ENCODE measurements around the gene PRKCA. TPM values are rescaled to one million over a fixed set of nuclear protein-coding genes. Genes with fewer than 3 reads are reported as not detected.

The PRKCA gene
- total RNA-seq, 1 experiment from 2014 or later: 29.6 TPM

DNA sequence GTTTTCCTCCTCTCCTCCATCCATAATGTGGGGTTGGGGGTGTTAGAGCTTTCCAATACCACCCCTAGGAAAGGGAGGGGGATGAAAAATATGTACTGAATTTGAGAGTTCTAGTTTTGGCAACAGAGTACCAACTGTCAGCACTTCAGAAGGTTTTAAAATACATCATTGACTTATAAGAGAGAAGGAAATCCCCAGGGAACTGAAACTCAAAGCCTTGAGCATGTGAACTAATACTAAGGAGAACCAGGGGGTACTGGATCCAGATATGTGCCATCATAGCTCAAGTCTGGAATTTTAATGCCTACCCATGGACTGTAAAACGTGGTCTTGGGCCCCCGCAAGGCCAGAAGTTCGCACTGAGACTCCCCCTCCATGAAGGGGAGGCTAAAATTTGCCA is 548.3 kb downstream of the PRKCA start:
- Histone ChIP-seq H3K4me3 (ENCODE audit: low read depth, low read length) (no peak overlapping the region), H3K36me3 (ENCODE audit: control insufficient read depth, insufficient read depth, low read length) (no peaks in the 10 kb centered on the region), H3K4me1 (no peaks in the 10 kb centered on the region), H3K9me3 (no peaks in the 10 kb centered on the region; the same call in 1 of the 2 replicates), H3K27me3 (replicated peaks; ENCODE audit: control insufficient read depth, insufficient read depth, low read length) (no peaks in the 10 kb centered on the region)
- Mint-ChIP-seq H3K27ac (ENCODE audit: unreplicated experiment) (no peak overlapping the region), H3K27me3 (ENCODE audit: insufficient read depth, unreplicated experiment) (peaks cover 3% of the 10 kb centered on the region), H3K4me1 (ENCODE audit: low read depth, unreplicated experiment) (no peaks in the 10 kb centered on the region), H3K4me3 (ENCODE audit: unreplicated experiment) (no peak overlapping the region), H3K36me3 (ENCODE audit: insufficient read depth, unreplicated experiment) (no peaks in the 10 kb centered on the region), H3K9me3 (ENCODE audit: unreplicated experiment) (peaks cover 10% of the 10 kb centered on the region)
- ChIA-PET POLR2A (no interaction called here), CTCF (no interaction called here)
- no peak for DNase-seq
- intact Hi-C loops (cut with micrococcal nuclease; ENCODE audit: unreplicated experiment): no loop called here
- TF ChIP-seq, protein P1, sequence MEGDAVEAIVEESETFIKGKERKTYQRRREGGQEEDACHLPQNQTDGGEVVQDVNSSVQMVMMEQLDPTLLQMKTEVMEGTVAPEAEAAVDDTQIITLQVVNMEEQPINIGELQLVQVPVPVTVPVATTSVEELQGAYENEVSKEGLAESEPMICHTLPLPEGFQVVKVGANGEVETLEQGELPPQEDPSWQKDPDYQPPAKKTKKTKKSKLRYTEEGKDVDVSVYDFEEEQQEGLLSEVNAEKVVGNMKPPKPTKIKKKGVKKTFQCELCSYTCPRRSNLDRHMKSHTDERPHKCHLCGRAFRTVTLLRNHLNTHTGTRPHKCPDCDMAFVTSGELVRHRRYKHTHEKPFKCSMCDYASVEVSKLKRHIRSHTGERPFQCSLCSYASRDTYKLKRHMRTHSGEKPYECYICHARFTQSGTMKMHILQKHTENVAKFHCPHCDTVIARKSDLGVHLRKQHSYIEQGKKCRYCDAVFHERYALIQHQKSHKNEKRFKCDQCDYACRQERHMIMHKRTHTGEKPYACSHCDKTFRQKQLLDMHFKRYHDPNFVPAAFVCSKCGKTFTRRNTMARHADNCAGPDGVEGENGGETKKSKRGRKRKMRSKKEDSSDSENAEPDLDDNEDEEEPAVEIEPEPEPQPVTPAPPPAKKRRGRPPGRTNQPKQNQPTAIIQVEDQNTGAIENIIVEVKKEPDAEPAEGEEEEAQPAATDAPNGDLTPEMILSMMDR (IDR thresholded peaks at IDR 0.05; ENCODE audit: insufficient read depth in 1 of 2, low read depth in 1 of 2, low read length in 1 of 2, severe bottlenecking in 1 of 2, unreplicated experiment in 1 of 2): no peak
- no TSS peak for BruUV-seq (replicated peaks)

DNA sequence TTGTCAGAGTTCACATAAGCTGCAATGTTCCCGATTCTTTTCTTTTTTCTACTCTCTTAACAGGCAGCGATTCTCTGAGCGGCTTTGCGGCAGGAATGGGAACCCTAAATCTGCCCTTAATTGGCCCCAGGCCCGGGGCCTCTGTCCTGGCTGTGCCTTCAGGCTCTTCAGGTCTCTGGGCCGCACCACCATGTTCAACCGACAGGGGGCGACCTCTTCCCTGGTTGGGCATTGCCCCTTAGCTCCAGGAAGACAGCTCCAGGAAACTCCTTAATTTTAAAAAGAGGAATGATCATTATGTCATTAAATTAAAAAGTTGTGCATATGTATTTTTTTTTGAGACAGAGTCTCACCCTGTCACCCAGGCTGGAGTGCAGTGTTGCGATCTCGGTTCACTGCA is 552.8 kb downstream of the PRKCA start:
- no TSS peak for BruUV-seq (replicated peaks)
- POLR2A ChIA-PET: no interaction called here
- intact Hi-C loops (cut with micrococcal nuclease; ENCODE audit: unreplicated experiment): no loop called here
- Mint-ChIP-seq H3K27ac (ENCODE audit: unreplicated experiment) (no peak overlapping the region), H3K4me3 (ENCODE audit: unreplicated experiment) (no peak overlapping the region), H3K27me3 (ENCODE audit: insufficient read depth, unreplicated experiment) (peaks cover 3% of the 10 kb centered on the region), H3K4me1 (ENCODE audit: low read depth, unreplicated experiment) (no peaks in the 10 kb centered on the region), H3K36me3 (ENCODE audit: insufficient read depth, unreplicated experiment) (no peaks in the 10 kb centered on the region), H3K9me3 (ENCODE audit: unreplicated experiment) (peaks cover 10% of the 10 kb centered on the region)
- Histone ChIP-seq H3K4me3 (ENCODE audit: low read depth, low read length) (no peak overlapping the region), H3K36me3 (ENCODE audit: control insufficient read depth, insufficient read depth, low read length) (no peaks in the 10 kb centered on the region), H3K27me3 (replicated peaks; ENCODE audit: control insufficient read depth, insufficient read depth, low read length) (no peaks in the 10 kb centered on the region), H3K4me1 (no peaks in the 10 kb centered on the region), H3K9me3 (no peaks in the 10 kb centered on the region; the same call in 1 of the 2 replicates)
- TF ChIP-seq, protein P1 (IDR thresholded peaks at IDR 0.05; ENCODE audit: insufficient read depth in 1 of 2, low read depth in 1 of 2, low read length in 1 of 2, severe bottlenecking in 1 of 2, unreplicated experiment in 1 of 2): peak; percentile 17 to 35
- CTCF ChIA-PET: no interaction called here
- DNase-seq: peak in 1 of 2 experiments; percentile 36

DNA sequence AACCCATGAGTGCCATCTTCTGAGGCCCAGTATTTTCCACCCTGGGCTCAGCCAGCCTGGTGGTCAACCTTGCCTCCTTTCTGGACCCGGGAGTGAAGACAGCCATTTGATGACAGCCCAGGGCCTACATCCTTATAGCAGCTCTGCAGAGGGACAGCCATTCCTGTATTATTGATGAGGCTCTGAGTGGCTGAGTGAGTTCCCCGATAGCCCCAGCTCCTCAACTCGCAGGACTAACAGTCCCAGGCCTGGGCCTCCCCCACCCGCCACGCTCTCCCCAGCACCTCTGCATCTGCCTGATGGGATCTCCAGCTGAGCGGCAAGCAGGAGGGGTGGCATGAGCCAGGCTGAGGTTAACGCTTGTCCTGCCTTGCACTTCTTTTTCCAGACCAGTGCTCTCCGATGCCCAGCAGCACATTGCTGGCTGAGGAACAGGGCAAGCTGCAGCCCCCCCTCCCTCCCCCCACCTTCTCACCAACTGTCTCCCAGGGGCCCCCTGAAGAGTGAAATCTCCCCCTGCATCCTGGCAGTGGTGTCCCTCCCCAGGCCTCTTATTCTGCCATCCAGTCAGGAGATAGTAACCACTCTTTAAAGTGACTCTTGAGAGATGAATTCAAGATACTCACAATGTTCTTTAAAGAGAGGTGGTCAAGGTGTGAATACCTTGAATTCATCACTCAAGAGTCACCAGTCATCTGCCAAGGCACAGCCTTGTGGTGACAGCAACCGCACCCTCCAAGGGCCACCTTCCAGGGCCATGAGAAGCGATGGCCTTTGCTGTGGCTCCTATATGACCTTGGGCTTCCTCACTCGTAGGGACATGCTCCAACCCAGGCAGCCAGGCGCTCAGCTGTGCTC is 556.0 kb downstream of the PRKCA start:
- POLR2A ChIA-PET: no interaction called here
- H3K27me3 Mint-ChIP-seq (ENCODE audit: insufficient read depth, unreplicated experiment): peaks cover 17% of the 10 kb centered on the region
- CTCF ChIA-PET: no interaction called here
- Histone ChIP-seq H3K36me3 (ENCODE audit: control insufficient read depth, insufficient read depth, low read length) (no peaks in the 10 kb centered on the region), H3K4me1 (no peaks in the 10 kb centered on the region), H3K4me3 (ENCODE audit: low read depth, low read length) (no peak overlapping the region), H3K9me3 (no peaks in the 10 kb centered on the region), H3K27me3 (replicated peaks; ENCODE audit: control insufficient read depth, insufficient read depth, low read length) (no peaks in the 10 kb centered on the region)
- TF ChIP-seq, protein P1 (IDR thresholded peaks at IDR 0.05; ENCODE audit: insufficient read depth in 1 of 2, low read depth in 1 of 2, low read length in 1 of 2, severe bottlenecking in 1 of 2, unreplicated experiment in 1 of 2): no peak
- no peaks in the 10 kb centered on the region for H3K36me3 Mint-ChIP-seq (ENCODE audit: insufficient read depth, unreplicated experiment)
- H3K4me1 Mint-ChIP-seq (ENCODE audit: low read depth, unreplicated experiment): no peaks in the 10 kb centered on the region
- no peak for DNase-seq
- H3K27ac Mint-ChIP-seq (ENCODE audit: unreplicated experiment): no peak overlapping the region
- H3K4me3 Mint-ChIP-seq (ENCODE audit: unreplicated experiment): no peak overlapping the region
- peaks cover 10% of the 10 kb centered on the region for H3K9me3 Mint-ChIP-seq (ENCODE audit: unreplicated experiment)
- BruUV-seq (replicated peaks): no TSS peak
- intact Hi-C loops (cut with micrococcal nuclease; ENCODE audit: unreplicated experiment): no loop called here

All from Caco-2 (cell line).